ENCODE results near the gene PANX2.
A peak's percentile ranks its signal among the peaks of the same experiment; 100 is the strongest.

Gene PANX2

GRCh38 chr22:50184004-50184901 lies 13.7 kb downstream of the PANX2 start:
- DNase-seq = no peak

GRCh38 chr22:50184902-50185374 lies 14.4 kb downstream of the PANX2 start:
- no peak for DNase-seq

GRCh38 chr22:50185375-50186087 lies 15.0 kb downstream of the PANX2 start, which contains the start of gene TRABD:
TSS of gene TRABD (plus strand) at chr22:50185913. CDS start at chr22:50193061, 7,148 bp downstream.
- peak; percentile 86 for DNase-seq

- no peak for DNase-seq
Observed at GRCh38 chr22:50186181-50186714, 15.7 kb downstream of the PANX2 start.

GRCh38 chr22:50186761-50187523 lies 16.4 kb downstream of the PANX2 start:
- no peak for DNase-seq

- no peak for DNase-seq
Observed at GRCh38 chr22:50188356-50188755, 17.8 kb downstream of the PANX2 start.

GRCh38 chr22:50189184-50189848 lies 18.8 kb downstream of the PANX2 start:
- no peak for DNase-seq

GRCh38 chr22:50189849-50190181 lies 19.3 kb downstream of the PANX2 start:
- no peak for DNase-seq

- peak; percentile 80 for DNase-seq
Observed at GRCh38 chr22:50190182-50190940, 19.8 kb downstream of the PANX2 start.

GRCh38 chr22:50190941-50191741 lies 20.6 kb downstream of the PANX2 start:
- peak; percentile 82 for DNase-seq

GRCh38 chr22:50192436-50193204 lies 22.1 kb downstream of the PANX2 start:
- DNase-seq = peak; percentile 74

GRCh38 chr22:50193621-50194020 lies 23.1 kb downstream of the PANX2 start:
- no peak for DNase-seq

- DNase-seq = no peak
Observed at GRCh38 chr22:50194037-50194805, 23.7 kb downstream of the PANX2 start.

- DNase-seq = no peak
Observed at GRCh38 chr22:50196256-50196655, 25.7 kb downstream of the PANX2 start.

GRCh38 chr22:50197000-50197800 lies 26.7 kb downstream of the PANX2 start:
- DNase-seq = no peak

GRCh38 chr22:50197856-50198623 lies 27.5 kb downstream of the PANX2 start:
- DNase-seq = no peak

- no peak for DNase-seq
Observed at GRCh38 chr22:50198624-50199017, 28.1 kb downstream of the PANX2 start.
